Astrocyte of the hippocampus (primary cell): ENCODE measurements around the gene ADH1B.
A peak's percentile ranks its signal among the peaks of the same experiment; 100 is the strongest.
"Not testable (repeated sequence)": the region's sequence is repeated elsewhere in the genome, so short reads cannot be mapped to it uniquely, and the experiment has no call there.

Source experiments
- DNase-seq: peaks from one replicate; pipeline ENCODE4 v3.0.0; 2011; ENCODE audit warnings: low read depth, low spot score

ADH1B gene

DNA sequence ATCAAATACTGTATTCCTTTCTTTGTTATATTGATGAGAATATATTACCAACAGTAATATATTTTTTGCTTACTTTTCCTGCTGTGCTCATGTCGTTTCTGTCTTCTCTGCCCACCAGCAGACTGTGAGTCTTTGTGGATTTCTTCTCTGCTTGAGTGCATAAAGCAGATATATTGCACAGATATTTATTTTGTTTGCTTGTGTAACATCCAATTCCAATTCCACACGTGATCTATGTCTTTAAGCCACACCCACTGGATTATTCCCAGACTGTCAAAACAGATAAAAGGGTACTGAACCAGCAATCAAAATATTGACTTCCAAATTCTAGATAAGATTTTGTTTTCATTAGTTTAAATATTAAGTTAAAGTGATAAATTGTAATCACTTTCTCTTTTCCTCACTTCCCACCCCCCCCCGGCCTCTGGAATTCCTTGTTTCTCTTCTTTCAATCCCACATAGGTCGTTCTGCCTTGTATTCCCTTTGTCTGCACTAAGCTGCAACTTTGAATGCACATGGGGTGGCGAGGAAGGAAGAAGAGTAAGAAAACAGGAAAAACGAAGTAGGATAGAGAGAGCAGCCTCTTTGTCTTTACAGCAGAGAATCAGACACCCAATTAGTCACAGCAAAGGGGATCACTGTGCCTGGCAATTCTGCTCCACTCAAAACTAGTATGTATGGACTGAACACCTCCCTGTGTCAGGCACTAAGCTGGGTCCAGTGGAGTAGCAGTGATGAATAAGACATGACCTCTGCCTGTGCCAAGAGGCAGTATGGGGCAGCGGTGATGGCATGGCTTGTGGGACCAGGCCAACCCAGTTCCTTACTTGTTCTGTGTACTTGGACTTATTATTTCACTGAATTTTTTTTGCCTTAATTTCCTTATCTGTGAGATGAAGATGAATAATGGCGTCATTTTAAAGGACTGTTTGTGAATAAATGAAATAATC lies at the start of gene ADH1B:
Gene ADH1B (minus strand): TSS at position 161 of the 951 bp plus-strand sequence. CDS start 70 bp downstream, at position 91.
- DNase-seq: no peak

GRCh38 chr4:99367817-99368216 lies 46.6 kb upstream of the ADH1B start:
- not testable (repeated sequence) for DNase-seq

- DNase-seq: no peak
Measured at GRCh38 chr4:99366491-99366890, 45.3 kb upstream of the ADH1B start.

GRCh38 chr4:99362768-99363167 lies 41.6 kb upstream of the ADH1B start:
- no peak for DNase-seq

DNA sequence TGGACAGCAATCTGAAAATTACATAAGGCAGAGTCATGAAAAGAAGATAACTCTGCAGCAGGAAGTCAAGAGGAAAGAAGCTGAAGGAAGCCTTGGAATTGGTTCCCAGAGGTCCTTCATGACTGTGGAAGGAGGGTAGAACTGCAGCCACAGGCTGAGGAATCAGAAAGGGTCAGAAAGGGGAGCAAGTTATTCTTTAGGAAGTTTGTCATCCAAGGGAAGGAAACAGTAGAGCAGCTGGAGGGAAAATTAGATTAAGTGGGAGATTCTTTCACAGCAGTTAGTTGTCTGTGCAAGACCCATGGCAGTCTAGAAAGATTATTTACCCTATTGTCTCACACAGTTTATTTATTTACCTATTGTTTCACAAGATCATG lies 40.7 kb upstream of the ADH1B start:
- DNase-seq: no peak

GRCh38 chr4:99361268-99361898 lies 40.2 kb upstream of the ADH1B start:
- no peak for DNase-seq

GRCh38 chr4:99359480-99360204 lies 38.4 kb upstream of the ADH1B start:
- DNase-seq: no peak

DNA sequence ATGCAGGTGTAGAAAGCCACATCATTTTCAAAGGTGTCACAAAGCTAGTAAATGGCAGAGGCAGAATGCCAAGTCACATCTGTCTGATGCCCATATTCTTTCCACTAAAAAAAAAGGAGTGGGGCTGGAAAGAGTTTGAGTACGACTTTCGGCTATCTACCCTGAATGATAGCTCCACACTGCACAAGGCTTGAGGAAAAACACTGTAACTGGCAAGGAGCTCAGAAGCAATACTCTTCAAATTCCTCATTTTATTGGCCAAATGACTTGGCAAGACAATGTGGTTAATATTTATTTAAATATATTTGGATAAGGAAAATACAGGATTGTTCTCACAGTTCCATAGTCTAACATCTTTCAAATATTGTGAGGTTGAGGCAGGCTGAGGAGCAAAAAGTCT lies 36.7 kb upstream of the ADH1B start:
- no peak for DNase-seq

- no peak for DNase-seq
Measured at GRCh38 chr4:99356992-99357391, 35.8 kb upstream of the ADH1B start.

- DNase-seq: not testable (repeated sequence)
Measured at GRCh38 chr4:99356149-99356548, 34.9 kb upstream of the ADH1B start.

DNA sequence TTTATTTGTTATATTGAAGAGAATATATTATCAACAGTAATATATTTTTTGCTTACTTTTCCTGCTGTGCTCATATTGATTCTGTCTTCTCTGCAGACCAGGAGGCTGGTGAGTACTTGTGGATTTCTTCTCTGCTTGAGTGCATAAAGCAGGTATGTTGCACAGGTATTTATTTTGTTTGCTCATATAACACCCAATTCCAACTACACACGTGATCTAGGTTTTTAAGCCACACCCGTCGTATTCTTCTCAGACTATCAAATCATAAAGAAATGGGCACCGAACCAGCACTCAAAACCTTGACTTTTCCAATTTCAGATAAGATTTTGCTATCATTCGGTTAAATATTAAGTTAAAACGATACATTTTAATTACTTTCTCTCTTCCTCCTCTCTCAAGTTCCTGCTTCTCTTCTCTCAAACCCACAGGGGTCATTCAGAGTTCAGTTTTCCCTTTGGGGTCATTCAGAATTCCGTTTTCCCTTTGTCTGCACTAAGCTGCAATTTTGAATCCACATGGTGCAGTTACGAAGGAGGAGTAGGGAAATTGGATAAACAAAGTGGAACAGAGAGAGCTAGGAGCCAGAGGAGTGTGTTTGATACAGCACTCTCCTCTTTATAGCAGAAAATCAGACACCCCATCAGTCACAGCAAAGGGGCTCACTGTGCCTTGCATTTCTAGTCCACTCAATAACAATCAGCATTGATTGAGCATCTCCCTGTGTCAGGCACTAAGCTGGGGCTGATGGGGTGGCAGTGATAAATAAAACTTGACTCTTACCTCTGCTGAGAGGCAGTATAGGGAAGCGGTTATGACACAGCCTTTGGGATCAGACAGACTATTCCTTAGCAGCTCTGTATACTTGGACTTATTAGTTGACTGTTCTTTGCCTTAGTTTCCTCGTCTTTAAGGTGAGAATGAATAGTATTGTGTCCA lies 31.7 kb upstream of the ADH1B start, which contains the start of gene ADH1C:
Gene ADH1C (minus strand): TSS at position 145 of the 936 bp plus-strand sequence. CDS start 71 bp downstream, at position 74.
- peak; percentile 4 for DNase-seq

DNA sequence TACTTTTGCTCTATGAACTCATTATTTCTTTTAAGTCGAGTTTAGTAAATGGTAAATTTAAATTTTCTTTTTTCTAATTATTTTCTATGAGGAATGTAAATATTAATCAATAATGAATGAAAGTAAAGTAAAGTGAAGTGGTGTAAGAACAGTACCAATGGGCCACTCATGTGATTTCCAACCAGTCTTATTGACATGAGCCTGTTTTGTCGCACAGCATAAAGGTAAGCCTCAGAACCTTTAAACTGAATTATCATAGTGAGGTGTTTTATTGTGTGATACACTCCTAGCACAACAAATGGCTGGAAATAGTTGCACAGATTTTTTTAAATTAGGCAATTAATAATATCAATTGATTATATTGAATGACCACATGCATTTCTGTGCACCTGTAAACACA lies 30.3 kb upstream of the ADH1B start:
- no peak for DNase-seq

GRCh38 chr4:99349338-99349737 lies 28.1 kb upstream of the ADH1B start:
- no peak for DNase-seq

DNA sequence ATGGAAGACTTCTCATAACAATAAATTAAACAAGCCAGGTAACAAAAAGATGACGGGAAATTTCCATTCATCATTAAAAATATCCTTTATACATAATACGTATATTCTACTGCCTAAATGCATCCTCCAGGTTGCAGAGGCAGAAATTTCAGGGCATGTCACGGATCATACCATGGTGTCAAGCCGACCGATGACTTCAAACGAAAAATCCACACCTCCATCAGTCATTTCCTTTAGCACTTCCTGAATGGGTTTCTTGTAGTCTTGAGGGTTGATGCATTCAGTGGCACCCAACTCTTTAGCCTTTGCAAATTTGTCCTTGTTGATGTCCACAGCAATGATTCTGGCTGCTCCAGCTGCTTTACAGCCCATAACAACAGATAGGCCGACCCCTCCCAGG lies 21.4 kb upstream of the ADH1B start:
- not testable (repeated sequence) for DNase-seq

- no peak for DNase-seq
Measured at GRCh38 chr4:99341426-99341825, 20.2 kb upstream of the ADH1B start.

DNA sequence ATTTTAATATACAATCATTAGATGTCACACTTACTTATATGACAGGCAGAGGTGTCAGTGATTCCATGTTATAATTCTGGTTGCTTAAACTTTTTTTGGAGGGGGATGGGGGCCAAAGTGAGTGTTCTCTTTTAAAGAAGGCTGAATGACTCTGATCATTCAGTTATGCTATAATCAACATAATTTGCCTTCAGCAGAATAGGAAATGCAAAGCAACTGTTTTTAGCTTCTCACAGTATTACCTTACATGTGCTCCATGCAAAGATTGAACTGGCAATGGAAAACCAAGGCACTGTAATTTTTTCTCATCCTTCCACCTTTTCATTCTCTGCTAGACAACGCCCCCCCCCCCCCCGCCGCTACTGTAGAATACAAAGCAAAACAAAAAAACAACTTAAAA lies 18.0 kb upstream of the ADH1B start:
- DNase-seq: no peak

GRCh38 chr4:99336553-99336952 lies 15.4 kb upstream of the ADH1B start:
- no peak for DNase-seq

GRCh38 chr4:99334880-99335279 lies 13.7 kb upstream of the ADH1B start:
- DNase-seq: no peak

- no peak for DNase-seq
Measured at GRCh38 chr4:99330648-99331047, 9.4 kb upstream of the ADH1B start.

DNA sequence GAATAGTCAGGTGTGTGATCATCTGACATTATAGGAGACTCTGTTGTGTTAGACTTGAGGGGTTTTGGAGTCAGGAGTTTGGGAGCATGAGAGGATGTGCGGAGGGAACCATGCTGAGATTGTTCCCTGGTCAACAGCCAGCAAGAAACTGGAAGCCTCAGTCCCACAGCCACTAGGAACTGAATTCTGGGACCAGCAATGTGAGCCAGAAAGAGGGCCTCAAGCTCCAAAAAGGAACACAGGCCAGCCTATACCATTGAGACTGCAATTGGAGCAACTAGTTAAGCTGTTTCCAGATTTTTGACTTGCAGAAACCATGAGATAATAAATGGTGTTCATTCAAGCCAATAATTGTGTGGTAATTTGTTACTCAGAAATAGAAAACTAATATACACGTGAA lies 8.7 kb upstream of the ADH1B start:
- DNase-seq: no peak

DNA sequence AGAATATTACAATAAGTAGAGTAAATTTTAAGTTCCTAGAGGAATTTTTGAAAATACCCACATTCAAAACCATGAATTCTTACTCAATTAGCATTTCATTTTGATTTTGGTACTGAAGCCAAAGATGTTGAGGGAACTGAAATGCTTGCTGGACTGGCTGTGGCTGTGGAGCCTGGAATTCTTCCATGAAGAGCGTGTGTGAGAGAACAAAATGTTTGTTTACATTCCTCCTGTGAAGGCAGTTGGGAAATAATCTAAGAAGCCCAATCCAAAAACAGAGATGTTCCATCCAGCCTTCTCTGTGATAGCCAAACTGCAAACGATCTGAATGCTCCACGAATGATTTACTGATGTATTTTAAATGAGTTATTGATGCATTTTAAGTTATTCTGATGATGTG lies 3.8 kb upstream of the ADH1B start:
- peak; percentile 80 for DNase-seq
